K562 (cell line): ENCODE results near the gene ABCC1. TPM values are rescaled to one million over a fixed set of nuclear protein-coding genes. Genes with fewer than 3 reads are reported as not detected.

Source experiments
- ATAC-seq: fragments of 200-7000 bp; cut with Tn5 transposase; 3 replicates; pipeline ENCODE4 v1.9.1; 2020; ENCODE audit warnings: moderate library complexity
- BruUV-seq: library from RNA; stranded (reverse); fragments of 400-500 nt; replicated peaks from 2 replicates; lab custom pipeline; 2021; lab: Mats Ljungman, UMichigan
- CTCF ChIA-PET: fragments of 300-600 bp; formaldehyde crosslinking; extraction: SDS; loops from one replicate; lab custom pipeline; 2021; ENCODE audit warnings: low intra/inter-chr PET ratio; lab: Yijun Ruan, JAX
- POLR2A ChIA-PET: fragments of 300-600, 350-650 bp; sonication (Branson Sonifier 250); formaldehyde crosslinking; extraction: SDS; loops from one replicate; lab custom pipeline; 2021; ENCODE audit warnings: antibody characterized with exemption, inconsistent platforms; lab: Yijun Ruan, JAX
- DNase-seq, 4 experiments: peaks; one replicate each; pipeline versions ENCODE4 v3.0.0 to v3.0.0-alpha.2; 2011 to 2018; ENCODE audit warnings: low spot score in 3 of 4, mixed read lengths in 3 of 4; ENCODE audit errors: extremely low read depth in 1 of 4
- FAIRE-seq: peaks from 2 replicates; lab custom pipeline; 2011; peaks lifted over from hg19 to GRCh38; lab: Jason Lieb, UNC
- H2AFZ ChIP-seq: 2 replicates; pipeline ENCODE4 v1.6.0; 2011; ENCODE audit warnings: low read depth, low read length, control low read depth, inconsistent platforms
- H3K27ac ChIP-seq: fragments of 200-600 bp; 3 replicates; pipeline ENCODE4 v1.8.0; 2011; ENCODE audit warnings: low read depth, mild to moderate bottlenecking, control low read depth, inconsistent platforms, low read length, moderate library complexity, mixed read lengths; ENCODE audit errors: extremely low read depth
- H3K27me3 ChIP-seq, 2 experiments: fragments of 300-600 bp in 1 of 2; 2 replicates in 1 of 2; 3 replicates in 1 of 2; pipeline versions ENCODE4 v1.6.0 to v1.8.0; 2011; ENCODE audit warnings: inconsistent platforms in 2 of 2, low read length in 2 of 2, mild to moderate bottlenecking in 1 of 2, mixed read lengths in 1 of 2, moderate library complexity in 1 of 2; ENCODE audit not compliant: control insufficient read depth in 2 of 2, insufficient read depth in 2 of 2
- H3K36me3 ChIP-seq: fragments of 300-600 bp; 3 replicates; pipeline ENCODE4 v1.8.0; 2011; ENCODE audit warnings: mild to moderate bottlenecking, low read length, inconsistent platforms; ENCODE audit not compliant: control insufficient read depth, insufficient read depth
- H3K4me1 ChIP-seq, 2 experiments: fragments of 200-600 bp in 1 of 2; replicated peaks in 1 of 2; 2 replicates in 1 of 2; 3 replicates in 1 of 2; pipeline versions ENCODE4 v1.5.1 to v1.8.0; 2011; ENCODE audit warnings: inconsistent platforms in 2 of 2, low read length in 2 of 2, mild to moderate bottlenecking in 1 of 2, mixed read lengths in 1 of 2, moderate library complexity in 1 of 2; ENCODE audit not compliant: control insufficient read depth in 2 of 2, insufficient read depth in 2 of 2
- H3K4me2 ChIP-seq: 2 replicates; pipeline ENCODE4 v1.6.1; 2011; ENCODE audit warnings: low read length, control low read depth, inconsistent platforms, mixed read lengths; ENCODE audit not compliant: insufficient read depth
- H3K4me3 ChIP-seq: fragments of 200-600 bp; sonication (generic), shearing (Covaris generic); 2 replicates; pipeline ENCODE4 v1.5.1; 2016; ENCODE audit warnings: control low read depth, inconsistent platforms
- H3K79me2 ChIP-seq: fragments of 200-600 bp; 3 replicates; pipeline ENCODE4 v1.8.0; 2011; ENCODE audit warnings: low read length, inconsistent platforms; ENCODE audit not compliant: control insufficient read depth, insufficient read depth
- H3K9ac ChIP-seq, 2 experiments: 2 replicates each; pipeline versions ENCODE4 v1.6.0 to v1.6.1; 2011; ENCODE audit warnings: low read depth in 2 of 2, low read length in 2 of 2, control low read depth in 1 of 2, inconsistent platforms in 1 of 2, mild to moderate bottlenecking in 1 of 2, mixed read lengths in 1 of 2; ENCODE audit not compliant: insufficient read depth in 1 of 2
- H3K9me1 ChIP-seq: one replicate; pipeline ENCODE4 v1.6.0; 2011; ENCODE audit warnings: inconsistent platforms, mild to moderate bottlenecking, low read length, moderate library complexity; ENCODE audit not compliant: control insufficient read depth, insufficient read depth
- H3K9me3 ChIP-seq: replicated peaks from 2 replicates; pipeline ENCODE4 v1.5.1; 2011; ENCODE audit warnings: low read depth, low read length, inconsistent platforms; ENCODE audit not compliant: control insufficient read depth, insufficient read depth
- H4K20me1 ChIP-seq: replicated peaks from 2 replicates; pipeline ENCODE4 v1.6.1; 2011; ENCODE audit warnings: low read length, inconsistent platforms, mixed read lengths; ENCODE audit not compliant: control insufficient read depth, insufficient read depth
- ATF7 ChIP-seq: fragments of 450-650 bp; IDR thresholded peaks from 2 replicates; pipeline ENCODE4 v1.7.1; 2014; ENCODE audit warnings: mild to moderate bottlenecking, moderate library complexity
- FOXJ2 ChIP-seq: fragments of 200-800 bp; sonication (Bioruptor generic); IDR thresholded peaks from 2 replicates; pipeline ENCODE4 v1.6.1; 2016; ENCODE audit warnings: missing genetic modification characterization, missing compliant biosample characterization
- GTF2A2 ChIP-seq: IDR thresholded peaks from 2 replicates; pipeline ENCODE4 v1.6.1; 2016; ENCODE audit warnings: mild to moderate bottlenecking, missing genetic modification characterization, missing compliant biosample characterization
- PHF8 ChIP-seq: fragments of 200-600 bp; sonication (generic); IDR thresholded peaks from 2 replicates; pipeline ENCODE4 v1.6.1; 2012; ENCODE audit warnings: mixed run types, mild to moderate bottlenecking, inconsistent platforms, low read length, moderate library complexity, borderline replicate concordance
- SMAD4 ChIP-seq: fragments of 250-450 bp; sonication (Bioruptor Pico); conservative IDR thresholded peaks from 2 replicates; pipeline ENCODE4 v1.8.0; 2021; ENCODE audit warnings: inconsistent platforms, mild to moderate bottlenecking, moderate library complexity
- SRSF1 ChIP-seq: fragments of 200-400 bp; formaldehyde crosslinking; IDR thresholded peaks from 2 replicates; pipeline ENCODE4 v1.6.1; 2017; ENCODE audit warnings: mild to moderate bottlenecking, low read depth, low read length, moderate library complexity
- ZNF282 ChIP-seq: sonication (generic); formaldehyde crosslinking; IDR thresholded peaks from 2 replicates; pipeline ENCODE4 v1.8.1; 2023; ENCODE audit warnings: missing genetic modification reagents
- WGBS: fragments of 100-300 bp; shearing (Covaris generic); methylation state at CpG from one replicate; pipeline ENCODE4 v1.1.6; 2016; ENCODE audit warnings: low coverage, mixed read lengths; ENCODE audit not compliant: insufficient coverage; ENCODE audit errors: missing lambda C conversion rate; 5-methylcytosine and 5-hydroxymethylcytosine counted together
- in situ Hi-C: fragments of 300-500 bp; cut with MboI; formaldehyde crosslinking; loops from 4 replicates; pipeline ENCODE4 v1.15.0; 2018; ENCODE audit warnings: inconsistent platforms, mixed read lengths
- intact Hi-C: fragments of 100-400 bp; cut with micrococcal nuclease; formaldehyde crosslinking; loops from 2 replicates; pipeline ENCODE4 v1.14.2; 2022
- polyA plus RNA-seq, 8 experiments: library from polyadenylated mRNA; depleted of rRNA in 4 of 8; stranded (reverse) in 5 of 8; unstranded in 3 of 8; fragments of >200 nt; fragmentation: Nextera tagmentation in 2 of 8; fragmentation: Illumina TruSeq in 1 of 8; extraction: Ambion mirVana in 2 of 8; extraction: Trizol in 1 of 8; gene quantifications; 2 replicates each; pipeline versions ENCODE4 v1.2.1 to v1.2.3, GENCODE V29; 2011 to 2014; ENCODE audit warnings: inconsistent platforms in 1 of 8, missing spikeins in 1 of 8
- total RNA-seq, 7 experiments: library from RNA; depleted of rRNA in 6 of 7; stranded (reverse); fragments of >200 nt in 6 of 7; fragmentation: Illumina TruSeq in 2 of 7; extraction: Trizol in 2 of 7; gene quantifications; 2 replicates each; pipeline versions ENCODE4 v1.2.1 to v1.2.3, GENCODE V29; 2011 to 2021; ENCODE audit warnings: low replicate concordance in 1 of 7
- TF ChIP-seq, protein P1 (sequence below): fragments of 150-350 bp; IDR thresholded peaks from 2 replicates; pipeline ENCODE4 v1.6.1; 2014; ENCODE audit warnings: low read depth, mild to moderate bottlenecking, low read length, borderline replicate concordance
- TF ChIP-seq, protein P2 (sequence below), 2 experiments: fragments of 450-650 bp in 1 of 2; sonication (generic) in 1 of 2; formaldehyde crosslinking in 1 of 2; IDR thresholded peaks; 2 replicates each; pipeline versions ENCODE4 v1.7.1 to v1.9.0; 2016 to 2022; ENCODE audit warnings: inconsistent platforms in 1 of 2, mild to moderate bottlenecking in 1 of 2, missing genetic modification reagents in 1 of 2

The ABCC1 gene
- total and polyA plus RNA-seq, 9 of the 15 experiments (the other 6 are each of a cell fraction or from before 2014, with no cell fraction given), result 3.9 to 41.6 (median 10.0) TPM

DNA sequence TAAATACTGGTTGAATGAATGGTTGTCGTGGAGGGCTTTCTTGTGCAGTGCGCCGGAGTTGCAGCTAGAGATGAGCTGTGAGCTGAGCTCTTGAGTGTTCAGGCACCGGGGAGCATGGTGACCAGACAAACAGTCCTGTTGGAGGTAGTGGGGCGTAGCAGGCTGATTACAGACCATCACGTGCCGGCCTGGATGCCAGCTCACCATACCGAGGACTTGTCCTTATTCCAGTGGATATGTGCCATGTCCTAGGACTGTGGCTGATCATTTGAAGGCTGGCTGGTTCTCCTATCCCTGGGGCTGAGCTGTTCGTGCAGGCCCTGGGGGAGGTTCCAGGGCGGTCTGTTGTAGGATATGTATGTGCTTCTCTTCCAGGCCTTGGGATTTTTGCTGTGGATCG is 60.0 kb downstream of the ABCC1 start:
- Histone ChIP-seq H3K4me2 (no peak overlapping the region), H3K27ac (no peak overlapping the region), H3K36me3 (peaks cover 41% of the 10 kb centered on the region), H2AFZ (no peak overlapping the region), H3K4me1 (peaks cover 10 to 11% of the 10 kb centered on the region in 2 experiments), H3K27me3 (no peaks in the 10 kb centered on the region), H3K9ac (peak overlapping the region in 1 of 2 experiments; percentile 66; a peak in 1 of 4 replicates), H3K4me3 (no peak overlapping the region), H3K79me2 (peaks cover 12% of the 10 kb centered on the region), H4K20me1 (no peaks in the 10 kb centered on the region; the same call in 1 of the 2 replicates), H3K9me1 (no peaks in the 10 kb centered on the region), H3K9me3 (no peaks in the 10 kb centered on the region)
- no TSS peak for BruUV-seq
- intact Hi-C loops (no loop called here), in situ Hi-C loops (no loop called here)
- ATAC-seq (no peak), DNase-seq (no peak), FAIRE-seq (no peak)
- CTCF ChIA-PET, result no interaction called here
- WGBS, result 92% methylated on average over 11 of the region's 11 CpGs
- POLR2A ChIA-PET, result interaction anchor here (0.8 to 2.7 kb wide), 3 partner anchors 11 to 20 kb away, joined by 3 to 11 read pairs (median 4); no protein-coding TSS in a partner anchor
- TF ChIP-seq ZNF282 (CRISPR knock-in tag) (no peak), ATF7 (no peak), FOXJ2 (tag) (no peak), SRSF1 (no peak), GTF2A2 (tag) (no peak), PHF8 (no peak), SMAD4 (CRISPR knock-in tag) (no peak)
- TF ChIP-seq, protein P1, sequence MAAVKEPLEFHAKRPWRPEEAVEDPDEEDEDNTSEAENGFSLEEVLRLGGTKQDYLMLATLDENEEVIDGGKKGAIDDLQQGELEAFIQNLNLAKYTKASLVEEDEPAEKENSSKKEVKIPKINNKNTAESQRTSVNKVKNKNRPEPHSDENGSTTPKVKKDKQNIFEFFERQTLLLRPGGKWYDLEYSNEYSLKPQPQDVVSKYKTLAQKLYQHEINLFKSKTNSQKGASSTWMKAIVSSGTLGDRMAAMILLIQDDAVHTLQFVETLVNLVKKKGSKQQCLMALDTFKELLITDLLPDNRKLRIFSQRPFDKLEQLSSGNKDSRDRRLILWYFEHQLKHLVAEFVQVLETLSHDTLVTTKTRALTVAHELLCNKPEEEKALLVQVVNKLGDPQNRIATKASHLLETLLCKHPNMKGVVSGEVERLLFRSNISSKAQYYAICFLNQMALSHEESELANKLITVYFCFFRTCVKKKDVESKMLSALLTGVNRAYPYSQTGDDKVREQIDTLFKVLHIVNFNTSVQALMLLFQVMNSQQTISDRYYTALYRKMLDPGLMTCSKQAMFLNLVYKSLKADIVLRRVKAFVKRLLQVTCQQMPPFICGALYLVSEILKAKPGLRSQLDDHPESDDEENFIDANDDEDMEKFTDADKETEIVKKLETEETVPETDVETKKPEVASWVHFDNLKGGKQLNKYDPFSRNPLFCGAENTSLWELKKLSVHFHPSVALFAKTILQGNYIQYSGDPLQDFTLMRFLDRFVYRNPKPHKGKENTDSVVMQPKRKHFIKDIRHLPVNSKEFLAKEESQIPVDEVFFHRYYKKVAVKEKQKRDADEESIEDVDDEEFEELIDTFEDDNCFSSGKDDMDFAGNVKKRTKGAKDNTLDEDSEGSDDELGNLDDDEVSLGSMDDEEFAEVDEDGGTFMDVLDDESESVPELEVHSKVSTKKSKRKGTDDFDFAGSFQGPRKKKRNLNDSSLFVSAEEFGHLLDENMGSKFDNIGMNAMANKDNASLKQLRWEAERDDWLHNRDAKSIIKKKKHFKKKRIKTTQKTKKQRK, result no peak
- TF ChIP-seq, protein P2, sequence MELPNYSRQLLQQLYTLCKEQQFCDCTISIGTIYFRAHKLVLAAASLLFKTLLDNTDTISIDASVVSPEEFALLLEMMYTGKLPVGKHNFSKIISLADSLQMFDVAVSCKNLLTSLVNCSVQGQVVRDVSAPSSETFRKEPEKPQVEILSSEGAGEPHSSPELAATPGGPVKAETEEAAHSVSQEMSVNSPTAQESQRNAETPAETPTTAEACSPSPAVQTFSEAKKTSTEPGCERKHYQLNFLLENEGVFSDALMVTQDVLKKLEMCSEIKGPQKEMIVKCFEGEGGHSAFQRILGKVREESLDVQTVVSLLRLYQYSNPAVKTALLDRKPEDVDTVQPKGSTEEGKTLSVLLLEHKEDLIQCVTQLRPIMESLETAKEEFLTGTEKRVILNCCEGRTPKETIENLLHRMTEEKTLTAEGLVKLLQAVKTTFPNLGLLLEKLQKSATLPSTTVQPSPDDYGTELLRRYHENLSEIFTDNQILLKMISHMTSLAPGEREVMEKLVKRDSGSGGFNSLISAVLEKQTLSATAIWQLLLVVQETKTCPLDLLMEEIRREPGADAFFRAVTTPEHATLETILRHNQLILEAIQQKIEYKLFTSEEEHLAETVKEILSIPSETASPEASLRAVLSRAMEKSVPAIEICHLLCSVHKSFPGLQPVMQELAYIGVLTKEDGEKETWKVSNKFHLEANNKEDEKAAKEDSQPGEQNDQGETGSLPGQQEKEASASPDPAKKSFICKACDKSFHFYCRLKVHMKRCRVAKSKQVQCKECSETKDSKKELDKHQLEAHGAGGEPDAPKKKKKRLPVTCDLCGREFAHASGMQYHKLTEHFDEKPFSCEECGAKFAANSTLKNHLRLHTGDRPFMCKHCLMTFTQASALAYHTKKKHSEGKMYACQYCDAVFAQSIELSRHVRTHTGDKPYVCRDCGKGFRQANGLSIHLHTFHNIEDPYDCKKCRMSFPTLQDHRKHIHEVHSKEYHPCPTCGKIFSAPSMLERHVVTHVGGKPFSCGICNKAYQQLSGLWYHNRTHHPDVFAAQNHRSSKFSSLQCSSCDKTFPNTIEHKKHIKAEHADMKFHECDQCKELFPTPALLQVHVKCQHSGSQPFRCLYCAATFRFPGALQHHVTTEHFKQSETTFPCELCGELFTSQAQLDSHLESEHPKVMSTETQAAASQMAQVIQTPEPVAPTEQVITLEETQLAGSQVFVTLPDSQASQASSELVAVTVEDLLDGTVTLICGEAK (IDR thresholded peaks at IDR 0.05), result no peak
- TF ChIP-seq, protein P2 (CRISPR knock-in tag; IDR thresholded peaks at IDR 0.05), result no peak
